GM12878 (cell line): ENCODE data around the gene SEMA5A.

Experiments
- CHD4 ChIP-seq: fragments of 200-600 bp; sonication (generic); IDR thresholded peaks from 2 replicates; pipeline ENCODE4 v1.6.1; 2016; ENCODE audit warnings: mild to moderate bottlenecking
- EZH2 ChIP-seq: IDR thresholded peaks from 2 replicates; pipeline ENCODE4 v1.6.1; 2012; ENCODE audit warnings: low read depth, mild to moderate bottlenecking, control low read depth, inconsistent platforms, low read length, borderline replicate concordance; ENCODE audit not compliant: control insufficient read depth
- PAX5 ChIP-seq: IDR thresholded peaks from 2 replicates; pipeline ENCODE4 v1.6.1; 2011; ENCODE audit warnings: low read depth, low read length, borderline replicate concordance
- POLR2A ChIP-seq: IDR thresholded peaks from 2 replicates; pipeline ENCODE4 v1.6.1; 2011; ENCODE audit warnings: low read depth, mild to moderate bottlenecking, low read length
- RFX5 ChIP-seq: IDR thresholded peaks from 2 replicates; pipeline ENCODE4 v1.6.1; 2011; ENCODE audit warnings: low read depth, low read length, improper control_type of control experiment
- SIX5 ChIP-seq: IDR thresholded peaks from 2 replicates; pipeline ENCODE4 v1.6.1; 2011; ENCODE audit warnings: mild to moderate bottlenecking, low read depth, low read length, moderate library complexity; ENCODE audit not compliant: severe bottlenecking

DNA sequence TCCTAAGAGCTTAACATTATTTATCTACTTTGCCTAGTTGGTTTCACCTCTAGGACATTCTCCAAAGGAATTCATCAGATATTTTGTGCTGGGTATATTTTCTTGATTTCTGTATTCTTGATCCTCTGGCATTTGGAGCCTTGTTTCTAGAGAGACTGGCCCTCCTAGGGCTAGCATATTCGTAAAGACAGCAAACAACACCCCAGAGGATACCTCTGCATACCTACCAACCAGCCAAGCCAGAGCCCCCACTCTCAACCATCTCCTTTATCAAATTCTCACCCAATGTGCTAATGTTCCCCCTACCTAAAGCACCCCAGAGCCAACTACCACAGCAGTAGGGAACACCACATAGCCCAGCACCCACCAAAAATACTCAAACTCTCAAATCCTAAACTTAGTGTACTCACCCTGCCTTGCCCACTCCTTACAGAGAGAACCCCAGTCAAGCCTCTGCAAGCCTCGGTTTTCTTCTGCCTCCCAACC, 149.5 kb downstream of the SEMA5A start:
- TF ChIP-seq POLR2A (no peak), SIX5 (no peak), CHD4 (no peak), EZH2 (no peak), RFX5 (no peak), PAX5 (no peak)
